GM21619 (cell line): ENCODE data around the gene SMAD6.

Experiments
- ATAC-seq: cut with Tn5 transposase; IDR thresholded peaks from one replicate; pipeline ENCODE4 v1.9.1; 2021; ENCODE audit not compliant: unreplicated experiment

The SMAD6 gene

DNA sequence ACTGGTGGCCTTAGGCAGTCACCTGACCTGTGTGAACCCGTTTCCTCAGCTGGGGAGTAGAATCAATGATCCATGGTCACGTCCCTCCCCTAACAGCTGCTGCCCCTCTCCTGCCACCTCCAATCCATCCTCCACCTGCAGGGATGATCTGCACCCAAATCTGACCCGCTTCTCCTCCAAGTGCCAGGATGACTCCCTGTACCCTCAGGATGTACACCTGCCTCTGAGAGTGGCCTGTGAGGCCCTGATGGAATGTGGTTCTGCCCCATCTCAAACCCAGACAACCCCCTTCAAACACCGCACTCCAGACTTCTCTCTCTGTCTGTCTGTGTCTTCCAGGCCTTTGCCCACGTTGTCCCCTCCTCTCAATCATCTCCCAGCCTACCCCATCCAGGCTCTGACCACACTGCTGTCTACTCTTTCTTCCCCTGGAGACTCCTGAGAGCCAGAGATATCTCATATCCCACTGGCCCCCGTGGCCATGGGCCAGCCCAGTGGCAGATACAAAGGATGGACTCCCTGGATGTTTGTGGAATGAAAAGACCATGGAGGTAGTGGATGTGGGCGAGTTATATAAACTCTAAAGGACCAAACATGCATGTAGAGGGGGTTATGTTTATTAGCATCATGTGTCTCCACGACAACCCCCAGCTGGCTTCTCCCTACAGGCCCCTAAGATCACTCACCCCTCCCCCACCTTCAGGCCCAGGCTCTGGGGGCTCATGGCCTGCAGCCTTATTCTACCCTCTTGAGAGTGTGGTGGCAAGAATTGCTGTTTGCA is 84.9 kb downstream of the SMAD6 start:
- no peak for ATAC-seq

DNA sequence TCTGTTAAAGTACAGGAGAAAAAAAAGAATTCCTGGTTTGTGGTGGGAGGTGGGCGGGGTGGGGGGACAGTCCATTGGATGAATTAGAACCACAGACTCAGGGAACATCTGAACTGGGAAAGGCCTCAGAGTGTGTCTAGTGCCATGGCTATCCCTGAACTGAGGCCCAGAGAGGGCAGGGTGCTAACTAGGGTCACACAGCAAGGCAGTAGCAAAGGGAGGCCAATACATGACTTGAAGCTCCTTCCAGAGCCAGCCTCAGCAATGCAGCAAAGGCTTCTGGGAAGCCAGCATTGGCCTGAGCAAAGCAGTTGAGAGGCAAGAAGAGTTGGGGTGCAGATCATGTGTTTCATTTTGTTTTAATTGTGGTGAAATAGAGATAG is 85.4 kb downstream of the SMAD6 start:
- ATAC-seq: no peak

DNA sequence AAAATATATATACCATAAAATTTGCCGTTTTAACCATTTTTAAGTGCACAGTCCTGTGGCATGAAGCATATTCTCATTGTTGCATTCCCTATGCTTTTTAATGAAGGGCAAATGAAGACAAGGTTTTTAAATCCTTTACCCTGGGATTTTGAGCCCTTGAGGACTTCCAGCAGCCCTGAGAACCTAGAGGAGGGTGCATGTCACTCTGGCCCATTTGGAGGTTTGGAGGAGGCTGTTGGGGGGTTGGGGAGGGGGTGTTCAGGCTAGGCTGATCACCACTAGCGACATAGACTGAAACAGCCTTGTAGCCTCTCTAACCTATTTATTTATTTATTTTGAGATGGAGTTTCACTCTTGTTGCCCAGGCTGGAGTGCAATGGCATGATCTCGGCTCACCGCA is 86.0 kb downstream of the SMAD6 start:
- no peak for ATAC-seq

DNA sequence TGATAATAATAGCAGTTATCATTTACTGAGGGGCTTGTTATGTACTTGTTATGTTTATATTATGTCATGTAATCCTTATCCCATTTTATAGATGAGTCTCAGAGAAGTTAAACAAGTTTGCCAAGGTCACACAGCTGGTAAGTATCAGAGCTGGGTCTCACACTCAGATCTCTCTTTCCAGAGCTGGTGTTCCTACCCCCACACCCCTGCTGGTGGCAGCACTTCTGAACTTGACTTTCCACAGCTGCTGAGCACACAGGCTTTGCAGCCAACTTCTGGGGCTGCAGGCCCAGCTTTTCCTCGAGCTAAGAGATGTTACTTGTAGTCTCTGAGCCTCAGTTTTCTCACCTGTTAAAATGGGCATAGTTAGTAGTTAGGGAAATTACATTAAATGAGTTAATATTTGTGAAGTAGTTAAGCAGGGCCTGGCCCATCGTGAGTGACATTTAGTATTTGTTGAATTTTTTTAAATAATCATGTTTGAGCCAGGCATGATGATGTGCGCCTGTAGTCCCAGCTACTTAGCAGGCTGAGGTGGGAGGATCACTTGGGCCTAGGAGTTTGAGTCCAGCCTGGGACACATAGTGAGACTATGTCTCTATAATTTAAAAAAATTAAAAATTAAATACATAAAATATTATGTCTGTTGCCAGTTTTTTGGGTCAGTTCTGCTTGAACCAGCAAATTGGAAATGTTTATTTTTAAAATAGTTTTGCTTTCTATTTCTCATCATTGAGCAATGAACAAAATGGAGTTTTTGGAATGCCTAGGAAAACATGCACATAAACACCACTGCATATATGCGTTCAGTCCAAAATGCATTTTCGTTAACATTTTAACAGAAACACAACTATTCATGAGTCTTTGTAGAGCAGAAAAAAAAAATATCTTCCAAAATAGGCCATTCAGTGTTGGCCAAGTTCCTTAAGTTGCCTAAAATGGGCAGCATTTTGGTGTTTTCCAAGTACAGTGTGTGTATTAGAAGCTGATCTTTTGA is 87.3 kb downstream of the SMAD6 start:
- ATAC-seq: no peak

DNA sequence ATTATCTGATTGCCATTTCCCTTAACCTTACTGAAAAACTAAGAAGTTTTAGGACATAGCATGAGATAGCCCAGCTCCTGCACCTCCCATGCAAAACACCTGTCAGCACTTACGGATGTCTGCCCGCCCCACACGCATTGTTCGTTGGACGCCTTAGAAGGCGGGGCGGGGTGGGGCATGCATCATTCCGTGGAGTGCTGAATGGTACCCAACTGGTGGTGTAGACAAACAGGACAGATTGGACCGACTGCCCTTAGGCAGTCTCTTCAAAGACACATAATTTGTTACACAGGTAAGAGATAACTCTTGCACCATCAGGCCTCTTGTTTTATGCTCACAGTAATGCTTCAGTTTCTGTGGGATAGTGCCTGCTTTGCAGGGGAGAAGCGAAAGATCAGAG is 93.8 kb downstream of the SMAD6 start:
- ATAC-seq: no peak

DNA sequence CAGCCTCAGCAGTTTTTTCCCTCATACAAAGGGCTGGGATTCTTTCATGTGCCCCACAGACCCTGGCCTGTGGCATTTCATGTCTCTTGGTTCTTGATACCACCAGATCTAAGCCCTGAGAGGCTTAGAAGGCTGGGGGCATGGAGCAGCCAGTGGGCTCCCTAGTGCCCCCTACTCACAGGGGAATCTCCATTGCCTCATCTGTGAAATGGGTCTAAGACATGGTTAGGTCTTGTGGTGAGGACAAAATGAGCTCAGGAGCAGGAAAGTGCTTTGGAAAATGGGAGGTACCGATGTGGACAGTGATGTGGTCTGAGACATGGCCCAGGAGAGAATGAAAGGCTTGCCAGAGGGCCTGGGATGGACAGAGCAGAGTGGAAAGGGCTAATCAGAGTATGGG is 94.3 kb downstream of the SMAD6 start:
- ATAC-seq: no peak

DNA sequence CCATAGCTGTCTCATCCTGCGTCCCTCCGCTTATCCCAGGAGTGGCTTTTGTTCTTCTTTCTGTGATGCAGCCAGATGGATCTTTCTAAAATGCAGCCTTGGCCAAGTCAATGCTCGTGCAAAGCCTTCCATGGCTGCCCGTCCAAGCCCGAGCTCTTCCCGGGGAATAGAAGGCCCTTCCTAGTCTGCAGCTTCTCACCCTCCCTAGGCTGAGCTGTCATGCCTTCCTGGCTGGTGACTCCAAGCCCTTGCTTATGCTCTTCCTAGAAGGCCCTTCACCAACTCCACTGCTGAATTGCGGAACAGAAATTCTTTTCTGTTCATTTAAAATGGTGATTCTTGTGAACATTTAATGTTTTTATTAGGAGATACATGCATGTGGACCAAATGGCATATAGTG is 95.9 kb downstream of the SMAD6 start:
- ATAC-seq: no peak

DNA sequence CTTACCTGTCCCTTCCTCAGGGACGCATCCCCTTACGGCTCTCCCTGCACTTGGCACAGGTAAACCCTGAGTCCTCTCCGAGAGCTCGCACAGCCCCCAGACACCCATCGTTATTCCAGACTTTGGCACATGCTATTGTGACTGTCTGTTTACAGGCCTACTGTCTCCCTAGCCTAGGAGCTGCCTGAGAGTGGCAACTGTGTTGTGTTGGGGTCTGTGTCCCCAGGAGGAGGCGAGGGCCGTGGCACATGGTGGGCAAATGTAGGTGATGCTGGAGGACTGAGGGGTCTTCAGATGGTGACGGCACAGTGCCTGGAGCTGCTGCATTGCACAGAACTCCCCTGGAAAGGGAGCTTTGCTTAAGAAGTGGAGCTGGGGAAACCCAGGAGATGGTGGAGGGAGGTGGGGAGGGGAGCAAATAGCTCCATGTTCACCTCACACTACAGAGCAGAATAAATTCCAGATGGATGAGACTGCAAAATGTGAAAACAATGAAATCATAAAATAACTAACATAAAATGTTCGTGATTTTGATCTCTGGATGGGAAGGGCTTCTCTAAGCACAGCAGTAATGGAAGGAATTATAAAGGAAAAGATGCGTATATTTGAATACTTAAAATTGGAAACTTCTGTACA is 96.5 kb downstream of the SMAD6 start:
- no peak for ATAC-seq

DNA sequence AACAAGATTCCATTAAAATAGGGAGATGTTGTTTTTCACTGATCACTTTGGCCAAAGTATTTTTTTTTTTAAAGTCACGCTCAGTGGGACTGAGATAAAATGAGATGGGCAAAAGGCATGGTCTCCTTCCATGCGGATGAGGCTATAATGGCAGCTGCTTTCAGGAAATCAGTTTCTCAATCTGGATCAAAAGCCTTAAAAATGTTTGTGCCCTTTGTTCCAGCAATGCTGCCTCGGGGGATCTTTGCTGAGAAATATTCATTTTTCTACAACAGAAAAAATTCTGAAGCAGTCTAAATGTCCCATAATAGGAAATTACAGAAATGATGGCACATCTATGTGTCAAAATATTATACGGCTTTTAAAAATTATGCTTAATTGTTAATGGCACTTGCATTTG is 97.2 kb downstream of the SMAD6 start:
- ATAC-seq: no peak

DNA sequence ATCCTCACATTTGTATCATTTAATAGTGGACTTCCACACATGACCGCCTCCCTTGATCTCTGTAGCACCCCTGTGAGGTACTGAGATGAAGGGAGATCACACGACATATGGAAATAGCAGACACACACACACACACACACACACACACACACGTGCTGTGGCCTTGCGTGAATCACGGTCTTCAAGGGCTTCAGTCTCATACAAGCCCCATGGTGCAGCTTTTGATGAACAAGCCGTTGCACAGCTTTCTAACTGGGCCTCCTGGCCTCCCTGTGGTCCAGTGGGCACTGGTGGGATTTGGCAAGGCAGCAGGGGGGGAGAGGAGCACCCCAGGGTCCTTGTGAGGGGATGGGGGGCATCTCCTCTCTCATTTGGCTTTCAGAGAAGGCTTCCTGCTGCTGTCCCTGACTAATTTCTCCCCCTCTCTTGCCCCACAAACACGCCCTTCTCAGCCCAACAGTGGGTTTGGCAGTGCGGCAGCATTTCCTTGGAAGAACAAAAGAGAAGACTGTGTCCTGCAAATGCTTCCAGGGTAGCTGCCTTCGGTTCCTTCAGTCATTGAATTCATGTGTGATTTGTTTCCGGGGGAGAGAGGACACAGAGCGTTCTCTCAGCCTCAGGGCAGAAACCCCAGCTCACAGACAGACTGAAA is 98.7 kb downstream of the SMAD6 start:
- ATAC-seq: no peak

DNA sequence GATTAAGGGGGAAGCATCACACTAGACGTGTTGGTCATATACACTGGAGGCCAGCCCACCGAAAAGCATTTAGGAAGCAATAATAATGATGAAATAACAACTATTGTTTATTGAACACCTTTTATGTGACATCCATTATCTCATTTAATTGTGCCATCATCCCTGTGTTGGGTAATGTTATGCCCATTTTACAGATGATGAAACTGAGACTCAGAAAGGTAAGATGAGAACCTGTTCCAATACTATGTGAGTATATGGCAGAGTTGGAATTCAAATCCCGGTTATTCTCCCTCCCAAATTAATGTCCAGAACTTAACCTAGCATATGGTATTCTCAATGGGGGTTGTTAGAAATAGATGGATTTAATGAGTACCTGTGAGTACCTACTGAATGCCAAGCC is 99.2 kb downstream of the SMAD6 start:
- no peak for ATAC-seq

DNA sequence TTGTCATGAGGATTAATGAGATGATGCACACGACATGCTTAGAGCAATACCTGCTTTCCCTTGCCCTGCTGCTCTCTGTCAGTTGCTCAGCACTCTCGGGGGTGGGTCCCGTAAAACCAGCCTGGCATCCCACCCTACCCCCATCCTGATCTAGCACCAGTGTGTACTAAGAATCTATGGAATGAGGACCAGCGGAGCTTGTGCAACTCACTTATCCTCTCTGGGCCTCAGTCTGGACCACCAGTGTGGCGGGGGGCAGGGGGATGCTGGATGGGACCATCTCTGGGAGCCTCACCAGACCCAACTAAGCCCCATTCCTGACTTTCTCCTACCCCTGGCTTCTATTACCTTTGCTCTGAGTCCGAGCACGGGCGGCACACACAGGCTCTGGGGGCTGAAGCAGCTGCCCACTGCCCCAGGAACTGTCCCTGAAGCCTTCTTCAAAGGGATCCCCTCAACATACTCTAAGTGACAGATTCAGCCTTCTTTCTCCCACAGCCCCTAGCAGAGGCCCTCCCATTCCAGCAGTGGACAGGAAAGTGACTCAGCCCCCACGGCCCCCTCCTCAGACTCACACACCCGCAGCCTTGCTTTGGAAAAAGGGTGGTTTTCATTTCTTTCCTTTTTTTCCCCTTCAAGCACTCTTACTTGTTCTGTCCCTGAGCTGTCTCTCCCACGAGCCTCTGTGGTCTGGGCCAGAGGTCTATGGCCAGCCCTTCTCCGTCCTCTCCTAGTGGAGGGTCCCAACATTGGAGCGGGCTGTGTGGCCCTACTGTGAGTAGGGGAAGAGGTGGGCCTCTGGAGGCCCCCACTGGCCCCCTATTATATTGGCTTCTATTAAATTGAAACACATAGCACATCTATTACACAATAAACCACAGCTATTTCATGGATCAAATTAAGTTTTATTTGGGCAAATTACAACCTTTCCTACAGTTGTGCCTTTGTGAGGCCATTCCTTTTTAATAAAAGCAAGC is 100.3 kb downstream of the SMAD6 start:
- no peak for ATAC-seq

DNA sequence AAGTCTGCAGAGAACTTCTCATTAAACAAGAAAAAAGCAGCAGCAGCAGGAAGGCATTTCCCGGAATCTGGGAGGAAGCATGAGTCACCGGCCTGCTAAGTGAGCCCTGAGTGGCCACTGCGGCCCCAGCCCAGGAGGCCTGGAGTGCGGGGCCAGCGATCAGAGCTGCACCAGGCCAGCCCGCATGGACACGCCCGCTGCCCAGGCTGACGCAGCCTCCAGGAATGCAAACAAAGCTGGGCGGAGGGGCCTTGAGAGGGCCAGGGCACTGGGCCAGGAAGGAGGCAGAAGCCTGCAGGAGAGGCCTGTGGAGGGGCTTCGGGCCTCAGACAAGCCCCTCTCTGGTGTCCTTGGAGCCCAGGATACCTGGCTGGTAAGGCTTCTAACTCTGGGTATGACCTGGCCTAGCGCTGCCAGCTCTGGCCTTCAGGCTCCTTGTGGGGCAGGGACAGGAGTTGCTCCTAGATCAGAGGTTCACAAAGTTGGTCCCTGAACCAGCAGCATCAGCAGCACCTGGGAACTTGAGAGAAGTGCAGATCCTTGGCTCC is 101.2 kb downstream of the SMAD6 start:
- ATAC-seq: no peak

DNA sequence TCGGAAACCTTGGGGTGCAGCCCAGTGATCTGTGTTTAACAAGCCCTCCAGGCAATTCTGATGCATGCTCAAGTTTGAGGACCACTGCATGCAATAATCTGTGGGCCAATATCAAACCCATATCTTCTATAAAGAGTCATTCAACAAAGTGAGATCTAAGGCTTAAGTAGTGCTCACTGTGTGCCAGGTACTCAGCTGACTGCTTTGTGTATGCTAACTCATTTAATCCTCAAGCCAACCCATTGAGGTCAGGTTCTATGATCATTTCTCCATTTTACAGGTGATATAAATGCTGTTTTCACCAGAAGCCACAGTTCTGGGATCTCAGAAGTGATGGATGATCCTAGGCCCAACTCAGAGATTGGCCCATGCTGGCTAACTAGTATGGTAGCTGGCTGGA is 101.7 kb downstream of the SMAD6 start:
- no peak for ATAC-seq

DNA sequence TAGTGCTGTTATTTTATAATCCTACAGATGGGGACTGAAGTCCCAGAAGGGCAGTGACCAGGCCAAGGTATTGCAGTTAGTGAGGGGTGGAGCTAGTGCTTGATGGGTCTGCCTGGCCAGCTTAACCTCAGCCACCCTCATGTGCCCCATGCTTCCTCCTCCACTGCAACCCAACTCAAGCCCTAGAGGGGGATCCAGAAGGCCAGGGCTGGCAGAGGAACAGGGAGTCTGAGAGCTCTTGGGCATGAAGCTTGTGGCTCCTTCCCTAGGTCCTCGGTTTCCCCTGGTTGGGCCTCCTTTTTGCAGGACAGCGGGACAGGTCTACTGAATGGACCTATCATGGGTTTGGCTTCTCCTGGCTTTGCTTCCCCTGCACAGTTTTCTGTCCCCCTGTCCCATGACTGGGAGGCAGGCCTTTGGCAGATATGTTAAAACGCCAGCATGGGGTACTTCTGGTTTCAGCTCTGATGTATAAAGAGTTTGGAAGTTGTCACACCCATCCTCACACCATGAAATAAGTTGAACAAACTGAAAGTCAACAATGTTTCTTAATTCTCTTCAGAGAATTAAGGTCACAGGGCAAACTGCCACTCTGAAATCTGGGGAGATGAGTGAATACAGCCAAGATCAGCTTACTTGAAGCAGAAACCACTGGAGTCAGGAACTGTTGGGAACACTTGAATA is 103.3 kb downstream of the SMAD6 start:
- ATAC-seq: no peak

DNA sequence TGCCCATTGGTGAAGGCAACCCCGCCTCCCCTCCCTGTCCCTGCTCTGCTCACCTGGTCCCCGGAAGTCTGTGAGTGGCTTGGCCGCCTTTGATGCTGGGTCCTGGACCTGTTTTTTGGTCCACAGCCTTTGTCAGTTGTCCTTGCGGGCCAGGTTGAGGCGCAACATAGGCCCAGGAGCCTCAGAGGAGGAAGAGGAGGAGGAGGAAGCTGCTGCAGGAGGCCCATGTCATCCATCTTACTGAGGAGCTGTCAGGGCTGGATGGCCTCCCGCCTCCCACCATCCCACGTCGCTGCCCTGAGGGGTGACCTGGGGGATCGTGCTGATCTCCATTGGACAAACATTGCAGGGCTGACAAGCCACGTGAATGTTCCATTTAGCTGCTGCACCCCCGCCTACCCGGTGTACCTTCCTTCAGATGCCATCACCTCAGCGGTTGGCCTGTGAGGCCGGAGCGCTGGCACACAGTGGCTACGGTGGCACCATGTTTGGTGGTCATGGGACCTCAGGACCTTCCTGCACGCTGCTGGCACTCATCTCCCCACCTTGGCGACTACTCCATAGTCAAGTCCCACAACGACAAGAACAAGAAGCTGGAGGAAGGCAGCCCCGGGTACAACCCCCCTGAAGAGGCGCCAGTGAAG is 106.3 kb downstream of the SMAD6 start:
- no peak for ATAC-seq

DNA sequence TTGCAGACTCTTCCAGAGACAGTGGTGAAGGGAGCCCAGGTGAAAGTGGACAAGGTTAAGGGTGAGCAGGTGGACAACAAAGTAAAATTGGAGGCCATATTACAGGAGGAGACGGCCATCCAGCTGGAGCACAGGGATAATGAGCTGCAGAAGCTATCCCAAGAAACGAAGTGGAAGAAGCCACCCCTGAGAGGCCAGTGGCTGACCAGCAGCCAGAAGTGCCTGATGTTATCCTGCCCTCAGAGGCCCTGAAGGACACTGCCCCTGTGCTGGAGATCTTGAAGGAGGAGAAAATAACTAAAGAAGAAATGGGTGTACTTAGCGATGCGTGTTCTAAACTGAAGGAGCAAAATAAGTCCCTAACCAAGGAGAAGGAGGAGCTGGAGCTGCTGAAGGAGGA is 107.6 kb downstream of the SMAD6 start:
- ATAC-seq: no peak

DNA sequence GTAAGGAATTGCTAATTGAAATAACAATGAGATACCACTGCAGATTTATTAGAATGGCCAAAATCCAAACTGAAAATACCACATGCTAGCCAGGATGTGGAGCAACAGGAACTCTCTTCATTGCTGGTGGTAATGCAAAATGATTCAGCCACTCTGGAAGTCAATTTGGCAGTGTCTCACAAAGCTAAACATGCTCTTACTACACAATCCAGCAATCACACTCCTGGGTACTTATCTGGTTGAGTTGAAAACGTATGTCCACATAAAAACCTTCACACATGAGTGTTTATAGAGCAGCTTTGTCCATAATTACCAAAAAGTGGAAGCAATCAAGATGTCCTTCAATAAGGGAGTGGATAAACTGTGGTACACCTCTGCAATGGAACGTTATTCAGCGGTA is 113.3 kb downstream of the SMAD6 start:
- ATAC-seq: no peak

DNA sequence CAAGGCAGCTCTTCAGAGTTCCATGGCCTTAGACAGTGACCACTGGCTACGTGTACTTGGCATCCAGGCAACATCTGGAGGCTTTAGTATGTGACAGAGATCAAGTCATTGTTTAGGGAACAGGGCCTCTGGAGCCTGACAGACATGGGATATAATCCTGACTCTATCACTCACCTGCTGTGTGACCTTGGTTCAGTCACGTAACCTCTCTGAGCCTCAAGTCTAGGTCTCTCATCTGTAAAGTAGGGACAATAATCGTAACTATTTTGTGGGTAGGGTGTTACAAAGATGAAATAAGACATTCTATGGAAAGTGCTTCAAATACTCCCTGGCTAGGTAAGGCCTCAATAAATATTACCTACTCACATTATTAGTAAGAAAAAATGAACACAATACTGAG is 114.2 kb downstream of the SMAD6 start:
- no peak for ATAC-seq
